GM12878 (cell line): ENCODE results near the gene NUDT14. TPM values are rescaled to one million over a fixed set of nuclear protein-coding genes. Genes with fewer than 3 reads are reported as not detected.

ENCODE experiments used
- ATAC-seq: fragments of 200-7000 bp; cut with Tn5 transposase; 3 replicates; pipeline ENCODE4 v1.9.1; 2020; ENCODE audit warnings: mild to moderate bottlenecking, moderate library complexity
- BruUV-seq: library from RNA; stranded (reverse); fragments of 400-500 nt; replicated peaks from 2 replicates; lab custom pipeline; 2021; lab: Mats Ljungman, UMichigan
- CTCF ChIA-PET: fragments of 300-600 bp; sonication (Branson Sonifier 250); formaldehyde crosslinking; extraction: SDS; loops from one replicate; lab custom pipeline; 2021; ENCODE audit warnings: inconsistent platforms; lab: Yijun Ruan, JAX
- POLR2A ChIA-PET: fragments of 350-600 bp; formaldehyde crosslinking; extraction: SDS; loops from one replicate; lab custom pipeline; 2021; ENCODE audit warnings: inconsistent platforms; lab: Charles Lee
- RAD21 ChIA-PET: fragments of 300-600 bp; sonication (Branson Sonifier 250); formaldehyde crosslinking; loops from one replicate; lab custom pipeline; 2023; ENCODE audit warnings: antibody characterized with exemption; ENCODE audit not compliant: unreplicated experiment; lab: Charles Lee
- SMC1A ChIA-PET: fragments of 300-600 bp; sonication (Branson Sonifier 250); formaldehyde crosslinking; loops from one replicate; lab custom pipeline; 2023; ENCODE audit not compliant: unreplicated experiment, uncharacterized antibody; lab: Charles Lee
- DNase-seq: peaks from one replicate; pipeline ENCODE4 v3.0.0-alpha.2; 2011; ENCODE audit warnings: low read depth, low spot score
- FAIRE-seq: peaks from 3 replicates; lab custom pipeline; 2011; peaks lifted over from hg19 to GRCh38; lab: Jason Lieb, UNC
- H2AFZ ChIP-seq: 2 replicates; pipeline ENCODE4 v1.6.0; 2011; ENCODE audit warnings: low read depth, low read length, control low read depth; ENCODE audit not compliant: control insufficient read depth
- H3K27ac ChIP-seq: 2 replicates; pipeline ENCODE4 v1.5.1; 2011; ENCODE audit warnings: control low read depth; ENCODE audit not compliant: control insufficient read depth, insufficient read depth
- H3K27me3 ChIP-seq, 2 experiments: replicated peaks in 1 of 2; 2 replicates each; pipeline versions ENCODE4 v1.6.0 to v1.6.1; 2011; ENCODE audit warnings: low read length in 1 of 2; ENCODE audit not compliant: control insufficient read depth in 2 of 2, insufficient read depth in 2 of 2
- H3K36me3 ChIP-seq, 2 experiments: 2 replicates each; pipeline ENCODE4 v1.5.1; 2011; ENCODE audit warnings: low read length in 1 of 2; ENCODE audit not compliant: control insufficient read depth in 2 of 2, insufficient read depth in 2 of 2
- H3K4me1 ChIP-seq: 2 replicates; pipeline ENCODE4 v1.6.1; 2011; ENCODE audit warnings: mild to moderate bottlenecking, low read length, moderate library complexity, mixed read lengths; ENCODE audit not compliant: control insufficient read depth, insufficient read depth
- H3K4me2 ChIP-seq: 2 replicates; pipeline ENCODE4 v1.6.0; 2011; ENCODE audit warnings: control low read depth; ENCODE audit not compliant: control insufficient read depth, insufficient read depth
- H3K4me3 ChIP-seq: fragments of 200-600 bp; sonication (generic); 2 replicates; pipeline ENCODE4 v1.5.1; 2016
- H3K79me2 ChIP-seq: 2 replicates; pipeline ENCODE4 v1.6.0; 2011; ENCODE audit warnings: low read length; ENCODE audit not compliant: control insufficient read depth, insufficient read depth
- H3K9ac ChIP-seq: 2 replicates; pipeline ENCODE4 v1.8.0; 2011; ENCODE audit warnings: low read length, control low read depth, mixed read lengths; ENCODE audit not compliant: control insufficient read depth, insufficient read depth
- H3K9me3 ChIP-seq: replicated peaks from 3 replicates; pipeline ENCODE4 v1.5.1; 2011; ENCODE audit warnings: mild to moderate bottlenecking, low read length; ENCODE audit not compliant: control insufficient read depth, insufficient read depth
- H4K20me1 ChIP-seq: 2 replicates; pipeline ENCODE4 v1.6.0; 2011; ENCODE audit not compliant: control insufficient read depth, insufficient read depth
- CHD4 ChIP-seq: fragments of 200-600 bp; sonication (generic); IDR thresholded peaks from 2 replicates; pipeline ENCODE4 v1.6.1; 2016; ENCODE audit warnings: mild to moderate bottlenecking
- NFYA ChIP-seq: IDR thresholded peaks from 2 replicates; pipeline ENCODE4 v1.6.1; 2011; ENCODE audit warnings: low read depth, mild to moderate bottlenecking, low read length, improper control_type of control experiment, borderline replicate concordance
- POLR2AphosphoS5 ChIP-seq: IDR thresholded peaks from 2 replicates; pipeline ENCODE4 v1.6.1; 2011; ENCODE audit warnings: mild to moderate bottlenecking, low read length, inconsistent platforms
- RAD51 ChIP-seq: fragments of 450-650 bp; IDR thresholded peaks from 2 replicates; pipeline ENCODE4 v1.6.1; 2016; ENCODE audit warnings: moderate library complexity, mild to moderate bottlenecking, inconsistent platforms
- WGBS: methylation state at CpG from one replicate; pipeline ENCODE4 v1.1.6; 2016; ENCODE audit warnings: low lambda C conversion rate; ENCODE audit not compliant: insufficient replicate concordance, insufficient coverage; ENCODE audit errors: missing lambda C conversion rate; 5-methylcytosine and 5-hydroxymethylcytosine counted together
- in situ Hi-C: fragments of 300-500 bp; cut with MboI; formaldehyde crosslinking; loops from 9 replicates; pipeline ENCODE4 v1.14.3; 2018; ENCODE audit warnings: mixed read lengths
- intact Hi-C: fragments of 100-400 bp; cut with micrococcal nuclease; formaldehyde crosslinking; loops from one replicate; pipeline ENCODE4 v1.14.2; 2022; ENCODE audit not compliant: unreplicated experiment
- polyA plus RNA-seq, 11 experiments: library from polyadenylated mRNA; depleted of rRNA in 4 of 11; unstranded in 6 of 11; stranded (reverse) in 5 of 11; fragments of >200 nt; fragmentation: Nextera tagmentation in 4 of 11; fragmentation: Illumina TruSeq in 1 of 11; extraction: Ambion mirVana in 4 of 11; extraction: Trizol in 1 of 11; gene quantifications; 1 replicate in 1 of 11; 2 replicates in 10 of 11; pipeline versions ENCODE4 v1.2.1 to v1.2.3, GENCODE V29; 2011 to 2016; ENCODE audit warnings: inconsistent platforms in 2 of 11, missing spikeins in 2 of 11, low read depth in 1 of 11
- total RNA-seq, 4 experiments: library from RNA; depleted of rRNA in 3 of 4; stranded (reverse); fragments of >200 nt in 3 of 4; fragmentation: Illumina TruSeq in 1 of 4; extraction: Trizol in 1 of 4; gene quantifications; 2 replicates each; pipeline versions ENCODE4 v1.2.1 to v1.2.3, GENCODE V29; 2013 to 2021
- TF ChIP-seq, protein P1 (sequence below): IDR thresholded peaks from 2 replicates; pipeline ENCODE4 v1.6.1; 2012; ENCODE audit warnings: improper control_type of control experiment, low read depth, low read length; ENCODE audit not compliant: insufficient replicate concordance
- TF ChIP-seq, protein P2 (sequence below): fragments of 450-650 bp; IDR thresholded peaks from 2 replicates; pipeline ENCODE4 v1.6.1; 2016; ENCODE audit warnings: mild to moderate bottlenecking
- TF ChIP-seq, protein P3 (sequence below): fragments of 450-650 bp; IDR thresholded peaks from 2 replicates; pipeline ENCODE4 v1.6.1; 2017; ENCODE audit warnings: mild to moderate bottlenecking, moderate library complexity

NUDT14 gene
- total and polyA plus RNA-seq, 10 of the 15 experiments (the other 5 are each of a cell fraction or from before 2014, with no cell fraction given) = 0.62 to 6.8 (median 4.3) TPM; not detected in 1

DNA sequence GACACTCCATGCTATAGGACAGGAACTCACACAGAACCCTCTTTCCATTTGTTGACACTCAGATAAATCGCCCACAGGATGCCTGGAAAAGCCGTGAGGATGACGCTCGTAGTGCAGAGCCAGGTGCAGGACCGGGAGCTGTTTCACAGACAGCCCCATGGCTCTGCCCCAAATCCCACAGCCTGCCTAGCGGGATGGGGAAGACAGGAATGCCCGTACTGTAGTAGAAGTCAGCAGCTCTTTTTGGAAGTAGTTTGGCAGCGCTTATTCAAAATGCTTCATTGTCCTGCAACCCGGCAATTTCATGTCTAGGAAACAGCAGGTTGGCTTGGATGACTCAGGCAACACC, 54.2 kb downstream of the NUDT14 start (continued):
- TF ChIP-seq, protein P1, sequence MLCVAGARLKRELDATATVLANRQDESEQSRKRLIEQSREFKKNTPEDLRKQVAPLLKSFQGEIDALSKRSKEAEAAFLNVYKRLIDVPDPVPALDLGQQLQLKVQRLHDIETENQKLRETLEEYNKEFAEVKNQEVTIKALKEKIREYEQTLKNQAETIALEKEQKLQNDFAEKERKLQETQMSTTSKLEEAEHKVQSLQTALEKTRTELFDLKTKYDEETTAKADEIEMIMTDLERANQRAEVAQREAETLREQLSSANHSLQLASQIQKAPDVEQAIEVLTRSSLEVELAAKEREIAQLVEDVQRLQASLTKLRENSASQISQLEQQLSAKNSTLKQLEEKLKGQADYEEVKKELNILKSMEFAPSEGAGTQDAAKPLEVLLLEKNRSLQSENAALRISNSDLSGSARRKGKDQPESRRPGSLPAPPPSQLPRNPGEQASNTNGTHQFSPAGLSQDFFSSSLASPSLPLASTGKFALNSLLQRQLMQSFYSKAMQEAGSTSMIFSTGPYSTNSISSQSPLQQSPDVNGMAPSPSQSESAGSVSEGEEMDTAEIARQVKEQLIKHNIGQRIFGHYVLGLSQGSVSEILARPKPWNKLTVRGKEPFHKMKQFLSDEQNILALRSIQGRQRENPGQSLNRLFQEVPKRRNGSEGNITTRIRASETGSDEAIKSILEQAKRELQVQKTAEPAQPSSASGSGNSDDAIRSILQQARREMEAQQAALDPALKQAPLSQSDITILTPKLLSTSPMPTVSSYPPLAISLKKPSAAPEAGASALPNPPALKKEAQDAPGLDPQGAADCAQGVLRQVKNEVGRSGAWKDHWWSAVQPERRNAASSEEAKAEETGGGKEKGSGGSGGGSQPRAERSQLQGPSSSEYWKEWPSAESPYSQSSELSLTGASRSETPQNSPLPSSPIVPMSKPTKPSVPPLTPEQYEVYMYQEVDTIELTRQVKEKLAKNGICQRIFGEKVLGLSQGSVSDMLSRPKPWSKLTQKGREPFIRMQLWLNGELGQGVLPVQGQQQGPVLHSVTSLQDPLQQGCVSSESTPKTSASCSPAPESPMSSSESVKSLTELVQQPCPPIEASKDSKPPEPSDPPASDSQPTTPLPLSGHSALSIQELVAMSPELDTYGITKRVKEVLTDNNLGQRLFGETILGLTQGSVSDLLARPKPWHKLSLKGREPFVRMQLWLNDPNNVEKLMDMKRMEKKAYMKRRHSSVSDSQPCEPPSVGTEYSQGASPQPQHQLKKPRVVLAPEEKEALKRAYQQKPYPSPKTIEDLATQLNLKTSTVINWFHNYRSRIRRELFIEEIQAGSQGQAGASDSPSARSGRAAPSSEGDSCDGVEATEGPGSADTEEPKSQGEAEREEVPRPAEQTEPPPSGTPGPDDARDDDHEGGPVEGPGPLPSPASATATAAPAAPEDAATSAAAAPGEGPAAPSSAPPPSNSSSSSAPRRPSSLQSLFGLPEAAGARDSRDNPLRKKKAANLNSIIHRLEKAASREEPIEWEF = no peak
- TF ChIP-seq, all 136 proteins: peak for 0

DNA sequence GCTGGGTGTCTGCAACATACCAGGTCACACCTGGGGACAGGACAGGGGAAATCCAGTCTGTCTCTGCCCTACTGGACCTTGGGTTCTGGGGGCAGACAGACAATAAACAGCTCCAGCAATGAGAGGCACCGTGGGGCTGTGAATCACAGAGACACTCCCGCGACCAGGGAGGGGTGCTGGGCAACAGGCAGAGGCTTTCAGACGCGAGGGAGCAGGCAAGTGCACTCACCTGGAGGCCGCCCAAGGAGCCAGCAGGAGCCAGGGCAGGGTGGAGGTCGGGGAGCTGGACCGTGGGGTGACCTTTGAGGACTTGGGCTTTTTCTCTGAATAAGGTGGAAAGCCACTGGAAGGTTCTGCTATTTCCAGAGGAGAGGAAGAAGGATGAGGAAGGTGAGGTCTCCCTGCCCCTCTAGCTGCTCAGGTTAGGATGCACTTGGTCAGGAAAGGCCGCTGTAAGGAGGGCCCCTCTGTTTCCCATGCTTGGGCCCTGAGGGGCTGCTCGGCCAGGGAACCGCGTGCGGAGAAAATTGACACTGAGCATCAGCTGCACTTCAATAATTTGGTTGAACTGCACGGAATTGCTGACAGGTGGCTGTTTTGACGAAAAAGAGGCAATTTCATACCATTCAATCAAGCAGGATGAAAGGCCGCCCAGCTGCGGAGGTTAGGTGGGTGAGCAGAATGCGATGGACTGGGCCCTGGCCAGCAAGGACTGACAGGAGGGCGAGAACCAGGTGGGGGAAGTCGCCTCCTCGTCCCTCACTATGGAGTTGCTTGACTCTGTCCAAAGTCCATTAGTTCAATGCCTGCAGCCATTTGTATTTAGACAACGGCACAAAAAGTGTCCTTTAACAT, 54.8 kb downstream of the NUDT14 start:
- no peak for ATAC-seq
- no peak for DNase-seq
- no peaks in the 10 kb centered on the region for H3K79me2 ChIP-seq
- SMC1A ChIA-PET = no interaction called here
- H3K27me3 ChIP-seq = no peaks in the 10 kb centered on the region; a peak in 1 of 4 replicates
- in situ Hi-C loops (no loop called here), intact Hi-C loops (no loop called here)
- H2AFZ ChIP-seq = no peak overlapping the region
- H3K27ac ChIP-seq = no peak overlapping the region
- CTCF ChIA-PET = interaction anchor here (0.9 kb wide), 1 partner anchor 80 kb away, joined by 3 read pairs; no protein-coding TSS in a partner anchor
- H3K4me2 ChIP-seq = no peak overlapping the region
- POLR2A ChIA-PET = no interaction called here
- no peak for FAIRE-seq
- H4K20me1 ChIP-seq = no peaks in the 10 kb centered on the region
- H3K9ac ChIP-seq = no peak overlapping the region
- H3K36me3 ChIP-seq = no peaks in the 10 kb centered on the region
- whole genome bisulfite sequencing = 36% methylated on average over 22 of the region's 22 CpGs
- BruUV-seq = no TSS peak
- H3K4me3 ChIP-seq = no peak overlapping the region
- RAD21 ChIA-PET = no interaction called here
- no peaks in the 10 kb centered on the region for H3K4me1 ChIP-seq
- peaks cover 3% of the 10 kb centered on the region; the same call in 2 of the 3 replicates for H3K9me3 ChIP-seq
- TF ChIP-seq RAD51 (no peak), CHD4 (no peak), POLR2AphosphoS5 (no peak), NFYA (no peak)
- TF ChIP-seq, protein P2, sequence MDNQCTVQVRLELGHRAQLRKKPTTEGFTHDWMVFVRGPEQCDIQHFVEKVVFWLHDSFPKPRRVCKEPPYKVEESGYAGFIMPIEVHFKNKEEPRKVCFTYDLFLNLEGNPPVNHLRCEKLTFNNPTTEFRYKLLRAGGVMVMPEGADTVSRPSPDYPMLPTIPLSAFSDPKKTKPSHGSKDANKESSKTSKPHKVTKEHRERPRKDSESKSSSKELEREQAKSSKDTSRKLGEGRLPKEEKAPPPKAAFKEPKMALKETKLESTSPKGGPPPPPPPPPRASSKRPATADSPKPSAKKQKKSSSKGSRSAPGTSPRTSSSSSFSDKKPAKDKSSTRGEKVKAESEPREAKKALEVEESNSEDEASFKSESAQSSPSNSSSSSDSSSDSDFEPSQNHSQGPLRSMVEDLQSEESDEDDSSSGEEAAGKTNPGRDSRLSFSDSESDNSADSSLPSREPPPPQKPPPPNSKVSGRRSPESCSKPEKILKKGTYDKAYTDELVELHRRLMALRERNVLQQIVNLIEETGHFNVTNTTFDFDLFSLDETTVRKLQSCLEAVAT = no peak
- TF ChIP-seq, protein P3, sequence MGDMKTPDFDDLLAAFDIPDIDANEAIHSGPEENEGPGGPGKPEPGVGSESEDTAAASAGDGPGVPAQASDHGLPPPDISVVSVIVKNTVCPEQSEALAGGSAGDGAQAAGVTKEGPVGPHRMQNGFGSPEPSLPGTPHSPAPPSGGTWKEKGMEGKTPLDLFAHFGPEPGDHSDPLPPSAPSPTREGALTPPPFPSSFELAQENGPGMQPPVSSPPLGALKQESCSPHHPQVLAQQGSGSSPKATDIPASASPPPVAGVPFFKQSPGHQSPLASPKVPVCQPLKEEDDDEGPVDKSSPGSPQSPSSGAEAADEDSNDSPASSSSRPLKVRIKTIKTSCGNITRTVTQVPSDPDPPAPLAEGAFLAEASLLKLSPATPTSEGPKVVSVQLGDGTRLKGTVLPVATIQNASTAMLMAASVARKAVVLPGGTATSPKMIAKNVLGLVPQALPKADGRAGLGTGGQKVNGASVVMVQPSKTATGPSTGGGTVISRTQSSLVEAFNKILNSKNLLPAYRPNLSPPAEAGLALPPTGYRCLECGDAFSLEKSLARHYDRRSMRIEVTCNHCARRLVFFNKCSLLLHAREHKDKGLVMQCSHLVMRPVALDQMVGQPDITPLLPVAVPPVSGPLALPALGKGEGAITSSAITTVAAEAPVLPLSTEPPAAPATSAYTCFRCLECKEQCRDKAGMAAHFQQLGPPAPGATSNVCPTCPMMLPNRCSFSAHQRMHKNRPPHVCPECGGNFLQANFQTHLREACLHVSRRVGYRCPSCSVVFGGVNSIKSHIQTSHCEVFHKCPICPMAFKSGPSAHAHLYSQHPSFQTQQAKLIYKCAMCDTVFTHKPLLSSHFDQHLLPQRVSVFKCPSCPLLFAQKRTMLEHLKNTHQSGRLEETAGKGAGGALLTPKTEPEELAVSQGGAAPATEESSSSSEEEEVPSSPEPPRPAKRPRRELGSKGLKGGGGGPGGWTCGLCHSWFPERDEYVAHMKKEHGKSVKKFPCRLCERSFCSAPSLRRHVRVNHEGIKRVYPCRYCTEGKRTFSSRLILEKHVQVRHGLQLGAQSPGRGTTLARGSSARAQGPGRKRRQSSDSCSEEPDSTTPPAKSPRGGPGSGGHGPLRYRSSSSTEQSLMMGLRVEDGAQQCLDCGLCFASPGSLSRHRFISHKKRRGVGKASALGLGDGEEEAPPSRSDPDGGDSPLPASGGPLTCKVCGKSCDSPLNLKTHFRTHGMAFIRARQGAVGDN = no peak
